Chondrocyte (in vitro differentiated cells): ENCODE data around the gene OR52D1. TPM values are rescaled to one million over a fixed set of nuclear protein-coding genes. Genes with fewer than 3 reads are reported as not detected.

Experiments
- DNase-seq: peaks from one replicate; pipeline ENCODE4 v3.0.0; 2021; ENCODE audit warnings: mixed read lengths, low spot score
- H3K27ac Mint-ChIP-seq: one replicate; pipeline ENCODE4 v1.8.0; 2021; ENCODE audit warnings: mild to moderate bottlenecking, moderate library complexity, mixed read lengths; ENCODE audit not compliant: unreplicated experiment
- H3K27me3 Mint-ChIP-seq: 2 replicates; pipeline ENCODE4 v1.8.0; 2021; ENCODE audit warnings: low read depth, mixed read lengths
- H3K36me3 Mint-ChIP-seq: 2 replicates; pipeline ENCODE4 v1.8.0; 2021; ENCODE audit warnings: low read depth, mixed read lengths
- H3K4me1 Mint-ChIP-seq: 2 replicates; pipeline ENCODE4 v1.8.0; 2021; ENCODE audit warnings: low read depth, mild to moderate bottlenecking, mixed read lengths
- H3K4me3 Mint-ChIP-seq: one replicate; pipeline ENCODE4 v1.8.0; 2021; ENCODE audit warnings: mild to moderate bottlenecking, moderate library complexity, mixed read lengths; ENCODE audit not compliant: unreplicated experiment
- H3K9me3 Mint-ChIP-seq: 2 replicates; pipeline ENCODE4 v1.8.0; 2021; ENCODE audit warnings: low read depth, mixed read lengths
- CTCF ChIP-seq: fragments of 200-600 bp; sonication (generic); IDR thresholded peaks from 2 replicates; pipeline ENCODE4 v1.5.0; 2021; ENCODE audit warnings: antibody characterized with exemption, mild to moderate bottlenecking, moderate library complexity
- long read RNA-seq: library from polyadenylated mRNA; stranded (forward); transcript quantifications from one replicate; pipeline ENCODE4 v2.0.0, GENCODE V29; 2021
- total RNA-seq: library from RNA; stranded (reverse); gene quantifications from 3 replicates; pipeline ENCODE4 v1.2.1, GENCODE V29; 2021

Gene OR52D1
- not detected in 3 replicates for total RNA-seq
- long read RNA-seq, result 0 reads

- H3K4me3 Mint-ChIP-seq, result no peak within 1 kb of the TSS
- H3K36me3 Mint-ChIP-seq, result no peaks in the 10 kb centered on the region
- TF ChIP-seq CTCF, result no peak
- H3K27me3 Mint-ChIP-seq, result peaks cover 31% of the 10 kb centered on the region
- no peaks in the 10 kb centered on the region for H3K9me3 Mint-ChIP-seq
- DNase-seq, result no peak
- no peaks in the 10 kb centered on the region for H3K4me1 Mint-ChIP-seq
- H3K27ac Mint-ChIP-seq, result no peak within 1 kb of the TSS
These were observed at the start of gene OR52D1 for GRCh38 chr11:5488385-5488784. OR52D1 (plus strand) TSS chr11:5488685; CDS start chr11:5488707, 22 bp downstream.

GRCh38 chr11:5441414-5441813 is 47.1 kb upstream of the OR52D1 start, which contains the start of gene OR51I1:
OR51I1 (minus strand) TSS chr11:5441514; CDS start chr11:5441514, 0 bp downstream.
- H3K27me3 Mint-ChIP-seq, result peaks cover 35% of the 10 kb centered on the region
- H3K9me3 Mint-ChIP-seq, result no peaks in the 10 kb centered on the region
- DNase-seq, result no peak
- TF ChIP-seq CTCF, result no peak
- no peak within 1 kb of the TSS for H3K4me3 Mint-ChIP-seq
- H3K4me1 Mint-ChIP-seq, result no peaks in the 10 kb centered on the region
- H3K36me3 Mint-ChIP-seq, result no peaks in the 10 kb centered on the region
- no peak within 1 kb of the TSS for H3K27ac Mint-ChIP-seq

- H3K4me3 Mint-ChIP-seq, result no peak overlapping the region
- H3K27me3 Mint-ChIP-seq, result peaks cover 29% of the 10 kb centered on the region
- H3K27ac Mint-ChIP-seq, result no peak overlapping the region
- H3K36me3 Mint-ChIP-seq, result no peaks in the 10 kb centered on the region
- no peaks in the 10 kb centered on the region for H3K4me1 Mint-ChIP-seq
- no peak for DNase-seq
- H3K9me3 Mint-ChIP-seq, result no peaks in the 10 kb centered on the region
- no peak for TF ChIP-seq CTCF
These were observed 44.6 kb upstream of the OR52D1 start for GRCh38 chr11:5443835-5444393.

- no peak for DNase-seq
- TF ChIP-seq CTCF, result no peak
- Mint-ChIP-seq H3K27ac (no peak within 1 kb of the TSS), H3K36me3 (no peaks in the 10 kb centered on the region), H3K27me3 (peaks cover 14% of the 10 kb centered on the region), H3K4me3 (no peak within 1 kb of the TSS), H3K9me3 (no peaks in the 10 kb centered on the region), H3K4me1 (no peaks in the 10 kb centered on the region)
These were observed 39.5 kb upstream of the OR52D1 start, which contains the start of gene OR51I2 for GRCh38 chr11:5449023-5449422. OR51I2 (plus strand) TSS chr11:5449323; CDS start chr11:5453489, 4,166 bp downstream.

- Mint-ChIP-seq H3K9me3 (no peaks in the 10 kb centered on the region), H3K4me1 (no peaks in the 10 kb centered on the region), H3K27me3 (peaks cover 13% of the 10 kb centered on the region), H3K4me3 (no peak overlapping the region), H3K27ac (no peak overlapping the region), H3K36me3 (no peaks in the 10 kb centered on the region)
- TF ChIP-seq CTCF, result no peak
- DNase-seq, result no peak
These were observed 39.1 kb upstream of the OR52D1 start for GRCh38 chr11:5449432-5449831.
